HCT116 (cell line): ENCODE results near the gene B4GALT4. TPM values are rescaled to one million over a fixed set of nuclear protein-coding genes. Genes with fewer than 3 reads are reported as not detected.

Experiments
- ATAC-seq: fragments of 200-7000 bp; cut with Tn5 transposase; 2 replicates; pipeline ENCODE4 v1.9.1; 2020; ENCODE audit warnings: mild to moderate bottlenecking, moderate library complexity
- BruUV-seq: library from RNA; stranded (reverse); fragments of 400-500 nt; replicated peaks from 2 replicates; lab custom pipeline; 2021; lab: Mats Ljungman, UMichigan
- CTCF ChIA-PET: fragments of 300-600 bp; sonication (Branson Sonifier 250); formaldehyde crosslinking; loops from one replicate; lab custom pipeline; 2021; ENCODE audit warnings: antibody characterized with exemption; lab: Charles Lee
- POLR2A ChIA-PET: fragments of 300-600, 350-600 bp; sonication (Branson Sonifier 250); formaldehyde crosslinking; loops from one replicate; lab custom pipeline; 2021; ENCODE audit warnings: antibody characterized with exemption; lab: Charles Lee
- RAD21 ChIA-PET, 2 experiments: fragments of 300-600 bp; sonication (Branson Sonifier 250); formaldehyde crosslinking; loops; one replicate each; lab custom pipeline; 2023; ENCODE audit warnings: low total read pairs in 2 of 2; ENCODE audit not compliant: uncharacterized antibody in 2 of 2, unreplicated experiment in 2 of 2, low non-redundant PET in 1 of 2; lab: Charles Lee
- DNase-seq: peaks from one replicate; pipeline ENCODE4 v3.0.0-alpha.2; 2010; ENCODE audit warnings: low read depth, low spot score
- H2AFZ ChIP-seq: fragments of 200-600 bp; shearing (Covaris generic), sonication (generic); 2 replicates; pipeline ENCODE4 v1.6.1; 2017; ENCODE audit warnings: low read depth, mixed run types, mixed read lengths, antibody characterized with exemption, low read length; ENCODE audit not compliant: poor library complexity, severe bottlenecking
- H3K27ac ChIP-seq: 2 replicates; pipeline ENCODE4 v1.5.1; 2012; ENCODE audit warnings: low read depth, low read length
- H3K27me3 ChIP-seq: fragments of 200-600 bp; sonication (generic); 2 replicates; pipeline ENCODE4 v1.6.1; 2016; ENCODE audit warnings: mixed run types, low read length, mixed read lengths; ENCODE audit not compliant: insufficient read depth
- H3K36me3 ChIP-seq, 2 experiments: fragments of 200-500 bp in 1 of 2; fragments of 200-600 bp in 1 of 2; sonication (Bioruptor generic) in 1 of 2; sonication (generic) in 1 of 2; 2 replicates each; pipeline versions ENCODE4 v1.5.1 to v1.6.1; 2014 to 2016; ENCODE audit warnings: low read length in 2 of 2, inconsistent platforms in 1 of 2, mixed read lengths in 1 of 2, mixed run types in 1 of 2; ENCODE audit not compliant: insufficient read depth in 2 of 2, control insufficient read depth in 1 of 2
- H3K4me1 ChIP-seq, 2 experiments: fragments of 200-600 bp in 1 of 2; sonication (generic) in 1 of 2; 2 replicates each; pipeline versions ENCODE4 v1.5.1 to v1.6.1; 2012 to 2017; ENCODE audit warnings: low read length in 2 of 2, inconsistent platforms in 1 of 2, mild to moderate bottlenecking in 1 of 2, mixed read lengths in 1 of 2, mixed run types in 1 of 2, moderate library complexity in 1 of 2; ENCODE audit not compliant: insufficient read depth in 2 of 2, control insufficient read depth in 1 of 2
- H3K4me2 ChIP-seq: fragments of 200-600 bp; sonication (generic); 2 replicates; pipeline ENCODE4 v1.6.1; 2017; ENCODE audit warnings: mixed run types, low read length, mixed read lengths
- H3K4me3 ChIP-seq, 2 experiments: fragments of 200-600 bp in 1 of 2; sonication (generic) in 1 of 2; replicated peaks in 1 of 2; 2 replicates each; pipeline ENCODE4 v1.5.1; 2011 to 2016; ENCODE audit warnings: low read length in 2 of 2, control low read depth in 1 of 2, low read depth in 1 of 2, mild to moderate bottlenecking in 1 of 2, mixed read lengths in 1 of 2, mixed run types in 1 of 2
- H3K79me2 ChIP-seq: fragments of 200-600 bp; sonication (generic); 2 replicates; pipeline ENCODE4 v1.6.1; 2017; ENCODE audit warnings: mild to moderate bottlenecking, mixed run types, low read length, moderate library complexity, mixed read lengths; ENCODE audit not compliant: insufficient read depth
- H3K9ac ChIP-seq: fragments of 200-600 bp; sonication (generic); 2 replicates; pipeline ENCODE4 v1.6.1; 2016; ENCODE audit warnings: low read length, mixed read lengths
- H3K9me2 ChIP-seq: fragments of 200-600 bp; sonication (generic), shearing (Covaris generic); 2 replicates; pipeline ENCODE4 v1.6.1; 2017; ENCODE audit warnings: mixed run types, mild to moderate bottlenecking, moderate library complexity; ENCODE audit not compliant: insufficient read depth
- H3K9me3 ChIP-seq, 2 experiments: fragments of 200-500 bp in 1 of 2; fragments of 200-600 bp in 1 of 2; sonication (Bioruptor generic) in 1 of 2; sonication (generic) in 1 of 2; 2 replicates each; pipeline ENCODE4 v1.6.1; 2014 to 2017; ENCODE audit warnings: low read length in 2 of 2, mixed read lengths in 2 of 2, inconsistent platforms in 1 of 2, low read depth in 1 of 2, mild to moderate bottlenecking in 1 of 2, mixed run types in 1 of 2, moderate library complexity in 1 of 2; ENCODE audit not compliant: control insufficient read depth in 1 of 2, insufficient read depth in 1 of 2
- H4K20me1 ChIP-seq: fragments of 200-600 bp; sonication (generic), shearing (Covaris generic); 2 replicates; pipeline ENCODE4 v1.6.1; 2017; ENCODE audit warnings: mixed run types, mild to moderate bottlenecking, moderate library complexity; ENCODE audit not compliant: insufficient read depth
- CEBPB ChIP-seq: IDR thresholded peaks from 2 replicates; pipeline ENCODE4 v1.6.1; 2012; ENCODE audit warnings: low read depth
- ELF1 ChIP-seq: IDR thresholded peaks from 2 replicates; pipeline ENCODE4 v1.6.1; 2012; ENCODE audit warnings: low read depth, borderline replicate concordance
- EZH2phosphoT487 ChIP-seq: fragments of 200-600 bp; IDR thresholded peaks from 2 replicates; pipeline ENCODE4 v1.6.1; 2018; ENCODE audit warnings: antibody characterized with exemption, borderline replicate concordance
- FOSL1 ChIP-seq: IDR thresholded peaks from 2 replicates; pipeline ENCODE4 v1.6.1; 2012; ENCODE audit warnings: low read depth
- JUND ChIP-seq: IDR thresholded peaks from 2 replicates; pipeline ENCODE4 v1.6.1; 2012
- MAX ChIP-seq: IDR thresholded peaks from 2 replicates; pipeline ENCODE4 v1.6.1; 2012
- POLR2A ChIP-seq: IDR thresholded peaks from 2 replicates; pipeline ENCODE4 v1.7.0; 2011; ENCODE audit warnings: borderline replicate concordance; ENCODE audit not compliant: insufficient read depth, insufficient read length; ENCODE audit errors: extremely low read depth
- POLR2AphosphoS5 ChIP-seq: IDR thresholded peaks from 2 replicates; pipeline ENCODE4 v1.6.1; 2011; ENCODE audit warnings: mild to moderate bottlenecking, low read depth, low read length, moderate library complexity
- SIN3A ChIP-seq: IDR thresholded peaks from 2 replicates; pipeline ENCODE4 v1.6.1; 2012; ENCODE audit warnings: low read depth
- SRF ChIP-seq: IDR thresholded peaks from 2 replicates; pipeline ENCODE4 v1.6.1; 2012; ENCODE audit warnings: low read depth
- ZNF274 ChIP-seq: fragments of 200-500 bp; sonication (Bioruptor generic); IDR thresholded peaks from 2 replicates; pipeline ENCODE4 v1.6.1; 2014; ENCODE audit warnings: mild to moderate bottlenecking, low read depth, low read length, inconsistent platforms
- intact Hi-C: fragments of 100-400 bp; cut with micrococcal nuclease; formaldehyde crosslinking; loops from 2 replicates; pipeline ENCODE4 v1.10.0; 2022
- total RNA-seq: library from RNA; stranded (reverse); gene quantifications from one replicate; pipeline ENCODE4 v1.2.1, GENCODE V29; 2021; ENCODE audit not compliant: unreplicated experiment
- TF ChIP-seq, protein P1 (sequence below): IDR thresholded peaks from 2 replicates; pipeline ENCODE4 v1.6.1; 2012; ENCODE audit warnings: low read depth

The B4GALT4 gene
- total RNA-seq, 1 experiment from 2014 or later = 15.9 TPM

DNA sequence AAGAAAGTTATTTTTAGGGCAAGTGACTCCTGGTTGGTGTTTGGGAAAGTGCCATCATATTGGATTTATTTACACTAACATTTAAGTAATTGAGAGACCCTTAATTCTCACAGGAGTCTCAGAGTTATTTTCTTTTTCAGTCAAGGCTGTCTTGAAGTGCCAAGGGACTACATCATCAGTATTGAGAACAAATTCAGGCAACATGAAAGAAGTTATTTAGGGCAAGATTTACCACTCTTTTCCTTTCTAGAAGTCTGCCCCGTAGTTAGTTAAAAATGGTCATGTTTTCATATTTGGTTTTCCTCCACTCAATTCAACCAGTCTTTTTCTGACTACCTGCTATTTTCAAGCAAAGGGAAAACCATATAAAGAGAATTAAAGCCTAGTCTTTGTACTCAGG is 6.1 kb downstream of the B4GALT4 start:
- Histone ChIP-seq H3K4me2 (no peak overlapping the region), H3K27ac (no peak overlapping the region), H4K20me1 (no peaks in the 10 kb centered on the region), H2AFZ (no peak overlapping the region), H3K9ac (no peak overlapping the region), H3K4me3 (no peak overlapping the region), H3K4me1 (peaks cover 0 to 6% of the 10 kb centered on the region in 2 experiments; a peak in 2 of 4 replicates), H3K36me3 (peaks cover 3 to 4% of the 10 kb centered on the region in 2 experiments; a peak in 2 of 4 replicates), H3K9me3 (no peaks in the 10 kb centered on the region), H3K79me2 (peaks cover 17% of the 10 kb centered on the region), H3K27me3 (no peaks in the 10 kb centered on the region), H3K9me2 (no peaks in the 10 kb centered on the region)
- TF ChIP-seq FOSL1 = no peak
- no peak for TF ChIP-seq POLR2A
- no peak for TF ChIP-seq MAX
- no peak for TF ChIP-seq SIN3A
- TF ChIP-seq ELF1 = no peak
- no peak for TF ChIP-seq EZH2phosphoT487
- TF ChIP-seq ZNF274 = no peak
- TF ChIP-seq, protein P1, sequence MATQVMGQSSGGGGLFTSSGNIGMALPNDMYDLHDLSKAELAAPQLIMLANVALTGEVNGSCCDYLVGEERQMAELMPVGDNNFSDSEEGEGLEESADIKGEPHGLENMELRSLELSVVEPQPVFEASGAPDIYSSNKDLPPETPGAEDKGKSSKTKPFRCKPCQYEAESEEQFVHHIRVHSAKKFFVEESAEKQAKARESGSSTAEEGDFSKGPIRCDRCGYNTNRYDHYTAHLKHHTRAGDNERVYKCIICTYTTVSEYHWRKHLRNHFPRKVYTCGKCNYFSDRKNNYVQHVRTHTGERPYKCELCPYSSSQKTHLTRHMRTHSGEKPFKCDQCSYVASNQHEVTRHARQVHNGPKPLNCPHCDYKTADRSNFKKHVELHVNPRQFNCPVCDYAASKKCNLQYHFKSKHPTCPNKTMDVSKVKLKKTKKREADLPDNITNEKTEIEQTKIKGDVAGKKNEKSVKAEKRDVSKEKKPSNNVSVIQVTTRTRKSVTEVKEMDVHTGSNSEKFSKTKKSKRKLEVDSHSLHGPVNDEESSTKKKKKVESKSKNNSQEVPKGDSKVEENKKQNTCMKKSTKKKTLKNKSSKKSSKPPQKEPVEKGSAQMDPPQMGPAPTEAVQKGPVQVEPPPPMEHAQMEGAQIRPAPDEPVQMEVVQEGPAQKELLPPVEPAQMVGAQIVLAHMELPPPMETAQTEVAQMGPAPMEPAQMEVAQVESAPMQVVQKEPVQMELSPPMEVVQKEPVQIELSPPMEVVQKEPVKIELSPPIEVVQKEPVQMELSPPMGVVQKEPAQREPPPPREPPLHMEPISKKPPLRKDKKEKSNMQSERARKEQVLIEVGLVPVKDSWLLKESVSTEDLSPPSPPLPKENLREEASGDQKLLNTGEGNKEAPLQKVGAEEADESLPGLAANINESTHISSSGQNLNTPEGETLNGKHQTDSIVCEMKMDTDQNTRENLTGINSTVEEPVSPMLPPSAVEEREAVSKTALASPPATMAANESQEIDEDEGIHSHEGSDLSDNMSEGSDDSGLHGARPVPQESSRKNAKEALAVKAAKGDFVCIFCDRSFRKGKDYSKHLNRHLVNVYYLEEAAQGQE = no peak
- no peak for TF ChIP-seq CEBPB
- no peak for TF ChIP-seq JUND
- no peak for TF ChIP-seq POLR2AphosphoS5
- TF ChIP-seq SRF = no peak
- ChIA-PET RAD21 (no interaction called here), CTCF (no interaction called here), POLR2A (no interaction called here)
- intact Hi-C loops = no loop called here
- no peak for DNase-seq
- ATAC-seq = no peak
- no TSS peak for BruUV-seq
